Peyer's patch (tissue), 4 donors: ENCODE data around the gene TENT5C.

Source experiments
- CTCF ChIP-seq, 6 experiments: fragments of 450-650 bp in 4 of 6; fragments of 200-600 bp in 2 of 6; sonication (generic) in 1 of 6; IDR thresholded peaks; one replicate each; pipeline ENCODE4 v1.5.1; 2017 to 2019; ENCODE audit warnings: antibody characterized with exemption in 6 of 6, mild to moderate bottlenecking in 3 of 6, moderate library complexity in 1 of 6
- POLR2A ChIP-seq, 2 donors: fragments of 450-650 bp; IDR thresholded peaks; one replicate each; pipeline ENCODE4 v1.5.1; 2017; ENCODE audit warnings: antibody characterized with exemption in 2 of 2, mild to moderate bottlenecking in 2 of 2, moderate library complexity in 2 of 2

DNA sequence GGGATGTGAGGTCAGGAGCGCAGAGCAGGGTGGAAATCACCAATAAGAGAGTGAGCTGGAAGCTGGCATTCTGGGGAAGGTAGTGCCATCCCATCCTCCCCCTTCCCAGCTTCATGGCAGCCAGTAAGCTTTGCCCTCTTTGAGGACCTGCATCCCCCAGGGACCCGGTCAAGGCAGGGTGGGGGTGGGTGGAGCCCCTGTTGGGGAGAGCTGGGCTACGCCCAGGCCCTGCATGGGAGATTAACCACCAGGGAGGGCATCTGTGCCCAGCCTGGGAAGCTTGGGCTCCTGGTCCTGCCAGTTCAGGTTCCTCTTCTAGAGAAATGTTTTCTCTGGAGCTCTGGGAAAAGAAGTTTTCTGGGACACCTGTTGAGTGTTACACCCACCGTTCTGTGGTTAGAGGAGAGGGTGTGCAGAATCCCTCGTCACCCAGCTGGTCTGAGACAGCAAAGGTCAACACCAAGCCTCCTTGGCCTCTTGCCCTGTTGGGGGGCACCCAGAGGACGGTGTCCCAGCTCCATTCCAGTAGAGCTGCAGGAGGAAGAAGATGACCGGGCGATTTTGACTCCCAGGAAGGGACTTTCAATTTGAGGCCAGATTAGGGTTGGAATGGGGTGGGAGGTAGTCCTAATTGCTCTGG is 30.1 kb upstream of the TENT5C start:
- TF ChIP-seq CTCF (IDR thresholded peaks at IDR 0.05), result no peak
- no peak for TF ChIP-seq POLR2A (IDR thresholded peaks at IDR 0.05)
